Hepatocyte (in vitro differentiated cells): ENCODE results near the gene CIDEA.

Source experiments
- EZH2 ChIP-seq: fragments of 200-600 bp; sonication (generic); IDR thresholded peaks from 2 replicates; pipeline ENCODE4 v1.6.1; 2016; ENCODE audit warnings: antibody characterized with exemption, mild to moderate bottlenecking, borderline replicate concordance
- TF ChIP-seq, protein P1 (sequence below): fragments of 200-600 bp; sonication (generic); IDR thresholded peaks from 2 replicates; pipeline ENCODE4 v1.5.1; 2016; ENCODE audit warnings: antibody characterized with exemption, mild to moderate bottlenecking; ENCODE audit not compliant: poor library complexity

DNA sequence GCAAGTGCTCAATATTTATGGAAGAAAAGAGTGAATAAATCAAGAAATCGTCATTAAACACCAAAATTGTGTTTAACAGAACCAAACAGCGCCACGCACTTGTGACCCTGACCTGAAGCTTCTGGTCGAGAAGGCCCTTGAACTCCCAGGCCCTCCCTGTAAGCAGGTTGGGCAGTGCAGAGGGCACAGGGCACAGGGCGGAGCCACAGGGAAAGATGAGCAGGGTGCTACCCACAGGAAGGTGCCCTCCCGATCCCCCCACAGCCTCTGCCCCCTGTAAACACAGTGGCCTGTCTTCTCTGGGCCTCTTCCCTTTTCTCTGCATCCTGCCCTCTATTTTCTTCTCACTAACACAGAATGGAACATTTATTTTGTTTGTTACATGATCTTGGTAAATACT, 37.0 kb downstream of the CIDEA start:
- TF ChIP-seq, protein P1, sequence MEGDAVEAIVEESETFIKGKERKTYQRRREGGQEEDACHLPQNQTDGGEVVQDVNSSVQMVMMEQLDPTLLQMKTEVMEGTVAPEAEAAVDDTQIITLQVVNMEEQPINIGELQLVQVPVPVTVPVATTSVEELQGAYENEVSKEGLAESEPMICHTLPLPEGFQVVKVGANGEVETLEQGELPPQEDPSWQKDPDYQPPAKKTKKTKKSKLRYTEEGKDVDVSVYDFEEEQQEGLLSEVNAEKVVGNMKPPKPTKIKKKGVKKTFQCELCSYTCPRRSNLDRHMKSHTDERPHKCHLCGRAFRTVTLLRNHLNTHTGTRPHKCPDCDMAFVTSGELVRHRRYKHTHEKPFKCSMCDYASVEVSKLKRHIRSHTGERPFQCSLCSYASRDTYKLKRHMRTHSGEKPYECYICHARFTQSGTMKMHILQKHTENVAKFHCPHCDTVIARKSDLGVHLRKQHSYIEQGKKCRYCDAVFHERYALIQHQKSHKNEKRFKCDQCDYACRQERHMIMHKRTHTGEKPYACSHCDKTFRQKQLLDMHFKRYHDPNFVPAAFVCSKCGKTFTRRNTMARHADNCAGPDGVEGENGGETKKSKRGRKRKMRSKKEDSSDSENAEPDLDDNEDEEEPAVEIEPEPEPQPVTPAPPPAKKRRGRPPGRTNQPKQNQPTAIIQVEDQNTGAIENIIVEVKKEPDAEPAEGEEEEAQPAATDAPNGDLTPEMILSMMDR, result no peak
- TF ChIP-seq EZH2, result no peak
